Measurements from ENCODE around the gene MLX.

DNA sequence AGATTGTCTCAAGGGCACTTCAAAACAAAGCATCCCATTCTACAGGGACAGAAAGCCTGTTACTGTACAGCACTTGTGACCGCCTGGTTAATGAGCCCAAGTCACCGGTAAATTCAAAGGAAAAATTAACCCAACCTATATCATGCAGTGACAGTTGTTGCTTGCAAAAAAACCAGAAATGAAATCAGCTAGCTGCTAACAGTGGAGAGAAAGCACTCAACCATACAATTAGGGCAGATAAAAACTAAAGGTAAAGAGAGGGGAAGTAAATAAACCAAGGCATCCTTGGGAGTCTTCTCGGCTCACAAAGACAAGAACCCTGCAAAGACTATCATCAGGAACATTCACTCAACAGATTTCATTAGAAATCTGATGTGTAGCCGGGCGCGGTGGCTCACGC is 36.4 kb downstream of the MLX start:
- TF ChIP-seq CTCF (IDR thresholded peaks at IDR 0.05) (no peak), POLR2A (IDR thresholded peaks at IDR 0.05) (no peak)
